ENCODE results near the gene SAXO1. TPM values are rescaled to one million over a fixed set of nuclear protein-coding genes. Genes with fewer than 3 reads are reported as not detected.
A peak's percentile ranks its signal among the peaks of the same experiment; 100 is the strongest.

Gene SAXO1
- polyA plus RNA-seq, 3 donors = not detected

DNA sequence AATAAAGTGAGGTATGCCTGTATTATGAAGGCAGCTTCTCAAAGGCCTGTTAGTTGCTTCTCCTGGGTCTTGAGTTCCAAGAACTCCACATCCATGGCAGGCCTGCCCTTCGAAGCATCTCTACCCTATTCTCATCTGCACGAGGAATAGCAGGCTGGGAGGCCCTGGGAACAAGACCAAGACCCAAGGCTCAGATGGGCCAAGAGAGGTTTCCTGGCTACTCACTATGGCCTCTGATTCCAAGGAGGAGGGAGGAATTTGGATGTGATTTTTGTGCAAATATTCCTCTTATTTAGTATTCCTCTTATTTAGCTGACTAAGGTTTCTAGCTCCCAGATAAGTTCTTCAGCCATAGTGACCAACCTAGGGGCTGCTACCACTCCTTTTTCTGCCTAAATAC is 151.3 kb downstream of the SAXO1 start:
- no CpG with 5 or more reads among the region's 2 CpGs for WGBS (ENCODE audit: insufficient coverage)
- intact Hi-C loops (cut with micrococcal nuclease) = no loop called here
- H4K20me1 ChIP-seq (ENCODE audit: insufficient read depth, low read length) = no peaks in the 10 kb centered on the region
- H3K36me3 Mint-ChIP-seq = no peaks in the 10 kb centered on the region
- peaks cover 0 to 7% (median 3%) of the 10 kb centered on the region in 7 donors for H3K9me3 Mint-ChIP-seq
- no peak for DNase-seq
- no peaks in the 10 kb centered on the region for H3K27me3 ChIP-seq (ENCODE audit: control insufficient read depth in 2 of 2, insufficient read depth in 2 of 2, low read length in 2 of 2)
- H3K36me3 ChIP-seq (replicated peaks in 1 of 2; ENCODE audit: control insufficient read depth in 1 of 2, insufficient read depth in 2 of 2, low read length in 2 of 2) = no peaks in the 10 kb centered on the region
- no peaks in the 10 kb centered on the region for H3K4me1 Mint-ChIP-seq
- H2AFZ ChIP-seq (ENCODE audit: insufficient read depth, low read depth, low read length, poor library complexity, severe bottlenecking) = no peak overlapping the region
- H3K4me1 ChIP-seq (ENCODE audit: control insufficient read depth in 1 of 2, insufficient read depth in 2 of 2, low read length in 2 of 2) = no peaks in the 10 kb centered on the region
- no peak overlapping the region for H3K4me3 Mint-ChIP-seq
- no peak overlapping the region for H3K27ac ChIP-seq (ENCODE audit: low read depth in 1 of 2, low read length in 2 of 2)
- no peaks in the 10 kb centered on the region for H3K79me2 ChIP-seq (ENCODE audit: insufficient read depth, low read length)
- H3K27ac Mint-ChIP-seq = no peak overlapping the region
- no peak overlapping the region for H3K4me2 ChIP-seq (replicated peaks; ENCODE audit: extremely low read depth, low read length, poor library complexity, severe bottlenecking)
- no peak overlapping the region for H3K9ac ChIP-seq (ENCODE audit: insufficient read depth, low read length, poor library complexity, severe bottlenecking)
- H3K4me3 ChIP-seq (replicated peaks in 1 of 3; ENCODE audit: low read depth in 2 of 3, low read length in 3 of 3) = no peak overlapping the region
- TF ChIP-seq, protein P1, sequence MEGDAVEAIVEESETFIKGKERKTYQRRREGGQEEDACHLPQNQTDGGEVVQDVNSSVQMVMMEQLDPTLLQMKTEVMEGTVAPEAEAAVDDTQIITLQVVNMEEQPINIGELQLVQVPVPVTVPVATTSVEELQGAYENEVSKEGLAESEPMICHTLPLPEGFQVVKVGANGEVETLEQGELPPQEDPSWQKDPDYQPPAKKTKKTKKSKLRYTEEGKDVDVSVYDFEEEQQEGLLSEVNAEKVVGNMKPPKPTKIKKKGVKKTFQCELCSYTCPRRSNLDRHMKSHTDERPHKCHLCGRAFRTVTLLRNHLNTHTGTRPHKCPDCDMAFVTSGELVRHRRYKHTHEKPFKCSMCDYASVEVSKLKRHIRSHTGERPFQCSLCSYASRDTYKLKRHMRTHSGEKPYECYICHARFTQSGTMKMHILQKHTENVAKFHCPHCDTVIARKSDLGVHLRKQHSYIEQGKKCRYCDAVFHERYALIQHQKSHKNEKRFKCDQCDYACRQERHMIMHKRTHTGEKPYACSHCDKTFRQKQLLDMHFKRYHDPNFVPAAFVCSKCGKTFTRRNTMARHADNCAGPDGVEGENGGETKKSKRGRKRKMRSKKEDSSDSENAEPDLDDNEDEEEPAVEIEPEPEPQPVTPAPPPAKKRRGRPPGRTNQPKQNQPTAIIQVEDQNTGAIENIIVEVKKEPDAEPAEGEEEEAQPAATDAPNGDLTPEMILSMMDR (IDR thresholded peaks at IDR 0.05) = no peak
- H3K27me3 Mint-ChIP-seq (ENCODE audit: low read depth in 3 of 3) = peaks cover 0 to 6% (median 0%) of the 10 kb centered on the region in 3 donors
- no peaks in the 10 kb centered on the region for H3K9me3 ChIP-seq (replicated peaks in 1 of 2; ENCODE audit: control insufficient read depth in 1 of 2, insufficient read depth in 1 of 2, low read length in 2 of 2)

DNA sequence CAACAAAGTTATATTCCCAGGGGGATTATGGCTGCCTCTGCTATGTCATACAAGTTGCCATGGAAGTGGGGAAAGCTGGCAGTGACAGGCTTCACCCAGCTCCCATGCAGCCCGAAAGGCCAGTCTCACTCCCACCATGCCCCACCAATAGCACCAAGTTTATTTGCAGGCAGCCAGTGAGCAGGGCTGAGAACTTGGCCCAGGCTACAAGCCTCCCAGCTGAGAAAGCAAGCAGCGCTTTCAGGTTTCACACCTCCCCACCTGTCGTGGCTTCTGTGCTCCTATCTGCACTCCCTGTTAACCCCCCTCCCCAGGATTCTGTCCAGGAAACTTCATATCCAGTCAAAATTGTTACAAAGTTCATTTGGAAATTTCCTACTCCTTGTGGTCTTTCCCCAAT is 155.0 kb downstream of the SAXO1 start:
- no peaks in the 10 kb centered on the region for H3K27me3 ChIP-seq (ENCODE audit: control insufficient read depth in 2 of 2, insufficient read depth in 2 of 2, low read length in 2 of 2)
- no peaks in the 10 kb centered on the region for H3K79me2 ChIP-seq (ENCODE audit: insufficient read depth, low read length)
- TF ChIP-seq, protein P1 (IDR thresholded peaks at IDR 0.05) = no peak
- no peaks in the 10 kb centered on the region for H3K4me1 ChIP-seq (ENCODE audit: control insufficient read depth in 1 of 2, insufficient read depth in 2 of 2, low read length in 2 of 2)
- DNase-seq = no peak
- Mint-ChIP-seq H3K27me3 (ENCODE audit: low read depth in 3 of 3) (peaks cover 0 to 4% (median 4%) of the 10 kb centered on the region in 3 donors), H3K9me3 (peaks cover 0 to 6% (median 3%) of the 10 kb centered on the region in 7 donors), H3K27ac (no peak overlapping the region), H3K4me3 (no peak overlapping the region), H3K4me1 (no peaks in the 10 kb centered on the region), H3K36me3 (no peaks in the 10 kb centered on the region)
- H2AFZ ChIP-seq (ENCODE audit: insufficient read depth, low read depth, low read length, poor library complexity, severe bottlenecking) = no peak overlapping the region
- no peaks in the 10 kb centered on the region for H3K36me3 ChIP-seq (replicated peaks in 1 of 2; ENCODE audit: control insufficient read depth in 1 of 2, insufficient read depth in 2 of 2, low read length in 2 of 2)
- no peak overlapping the region for H3K9ac ChIP-seq (ENCODE audit: insufficient read depth, low read length, poor library complexity, severe bottlenecking)
- H3K4me2 ChIP-seq (replicated peaks; ENCODE audit: extremely low read depth, low read length, poor library complexity, severe bottlenecking) = no peak overlapping the region
- H3K4me3 ChIP-seq (replicated peaks in 1 of 3; ENCODE audit: low read depth in 2 of 3, low read length in 3 of 3) = no peak overlapping the region
- H3K27ac ChIP-seq (ENCODE audit: low read depth in 1 of 2, low read length in 2 of 2) = no peak overlapping the region
- H3K9me3 ChIP-seq (replicated peaks in 1 of 2; ENCODE audit: control insufficient read depth in 1 of 2, insufficient read depth in 1 of 2, low read length in 2 of 2) = no peaks in the 10 kb centered on the region
- WGBS (ENCODE audit: insufficient coverage) = 91% methylated on average over 3 of the region's 3 CpGs
- intact Hi-C loops (cut with micrococcal nuclease) = no loop called here
- no peaks in the 10 kb centered on the region for H4K20me1 ChIP-seq (ENCODE audit: insufficient read depth, low read length)

Small RNAs within 50 kb of the gene (small RNA-seq; reads per million reads assigned to genes)
- gene RNU6-264P (ENCODE audit: insufficient read length, low read depth) = not detected
- gene SCARNA8 (ENCODE audit: insufficient read length, low read depth) = 216 reads per million, percentile 97 among the genes with 10 or more reads in this experiment

Other genes starting within 250 kb of the SAXO1 start
- 100 to 1,000 TPM in 1 of 3 donors, 10 to 100 TPM in 2; 21.5 to 115 (median 93.9) TPM for gene RRAGA, start 16.2 kb upstream of the SAXO1 start, polyA plus RNA-seq
- gene HAUS6, start 69.7 kb upstream of the SAXO1 start, polyA plus RNA-seq = 1 to 10 TPM; 1.3 to 4.1 (median 2.3) TPM
- gene PLIN2, start 94.3 kb upstream of the SAXO1 start, polyA plus RNA-seq = 100 to 1,000 TPM in 1 of 3 donors, 10 to 100 TPM in 2; 72.1 to 490 (median 72.5) TPM
- 10 to 100 TPM in 2 of 3 donors, 1 to 10 TPM in 1; 8.1 to 15.4 (median 12.7) TPM for gene DENND4C, start 197.5 kb upstream of the SAXO1 start, polyA plus RNA-seq